ENCODE results near the gene NAA35.

The NAA35 gene

DNA sequence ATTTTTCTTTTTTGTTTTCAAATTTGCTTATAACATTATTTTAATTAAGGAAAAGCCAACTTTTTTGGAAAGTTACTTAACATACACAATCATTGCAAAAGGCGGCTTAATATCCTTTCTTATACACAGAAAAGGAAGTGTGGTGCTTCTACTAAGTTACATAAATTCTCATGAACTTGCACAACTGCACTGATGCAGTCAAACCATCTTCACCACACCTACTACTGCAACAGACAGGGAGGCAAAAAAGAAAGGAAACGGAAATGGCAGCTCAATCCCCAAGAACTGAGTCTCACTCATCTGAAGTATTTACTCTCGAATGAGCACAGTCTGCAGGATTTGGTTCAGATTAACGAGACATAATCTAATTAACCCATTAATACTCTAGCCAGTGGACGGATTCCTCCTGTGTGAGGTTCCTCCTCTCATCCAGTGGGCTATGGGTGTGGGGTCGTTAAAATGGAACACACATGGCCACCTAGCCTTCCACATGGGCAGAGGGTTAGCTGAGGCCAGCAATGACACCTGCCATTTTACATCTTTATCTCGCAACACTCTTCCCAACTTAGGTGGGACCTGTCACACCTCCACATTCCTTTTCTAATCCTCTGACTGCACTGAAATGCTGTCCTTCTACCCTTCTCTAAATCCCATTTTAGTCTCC is 128.4 kb downstream of the NAA35 start:
- no peak for DNase-seq
